SK-N-SH (cell line): ENCODE data around the gene ELAC2. TPM values are rescaled to one million over a fixed set of nuclear protein-coding genes. Genes with fewer than 3 reads are reported as not detected.
A peak's percentile ranks its signal among the peaks of the same experiment; 100 is the strongest.

Experiments
- CTCF ChIA-PET: fragments of 300-600, 350-600 bp; formaldehyde crosslinking; extraction: SDS; loops from one replicate; lab custom pipeline; 2021; lab: Yijun Ruan, JAX
- POLR2A ChIA-PET: fragments of 350-600 bp; sonication (Branson Sonifier 250); formaldehyde crosslinking; extraction: SDS; loops from one replicate; lab custom pipeline; 2020; ENCODE audit warnings: antibody characterized with exemption, inconsistent platforms; lab: Yijun Ruan, JAX
- DNase-seq: peaks from one replicate; pipeline ENCODE4 v3.0.0; 2012
- H2AFZ ChIP-seq: fragments of 200-600 bp; sonication (generic); 2 replicates; pipeline ENCODE4 v1.8.1; 2016; ENCODE audit warnings: antibody characterized with exemption, mild to moderate bottlenecking, low read depth
- H3F3A ChIP-seq: fragments of 200-600 bp; sonication (generic); replicated peaks from 2 replicates; pipeline ENCODE3; 2016; ENCODE audit warnings: antibody characterized with exemption, mild to moderate bottlenecking; ENCODE audit not compliant: insufficient read depth
- H3K27ac ChIP-seq, 2 experiments: fragments of 200-500 bp in 1 of 2; fragments of 200-600 bp in 1 of 2; sonication (Bioruptor generic) in 1 of 2; sonication (generic), shearing (Covaris generic) in 1 of 2; 2 replicates each; pipeline versions ENCODE4 v1.5.1 to v1.6.1; 2014 to 2016; ENCODE audit warnings: low read depth in 2 of 2, inconsistent platforms in 1 of 2, low read length in 1 of 2, mild to moderate bottlenecking in 1 of 2, mixed read lengths in 1 of 2
- H3K27me3 ChIP-seq: fragments of 200-600 bp; sonication (generic), shearing (Covaris generic); 2 replicates; pipeline ENCODE4 v1.6.1; 2016; ENCODE audit warnings: mixed run types; ENCODE audit not compliant: insufficient read depth
- H3K36me3 ChIP-seq, 2 experiments: fragments of 200-500 bp in 1 of 2; fragments of 200-600 bp in 1 of 2; sonication (Bioruptor generic) in 1 of 2; sonication (generic) in 1 of 2; replicated peaks in 1 of 2; 2 replicates each; pipeline versions ENCODE3 to v1.5.1; 2014 to 2016; ENCODE audit warnings: low read length in 1 of 2, mild to moderate bottlenecking in 1 of 2; ENCODE audit not compliant: insufficient read depth in 2 of 2, control insufficient read depth in 1 of 2
- H3K4me1 ChIP-seq, 2 experiments: fragments of 200-500 bp in 1 of 2; fragments of 200-600 bp in 1 of 2; sonication (Bioruptor generic) in 1 of 2; sonication (generic), shearing (Covaris generic) in 1 of 2; 2 replicates each; pipeline versions ENCODE4 v1.5.1 to v1.6.1; 2014 to 2016; ENCODE audit warnings: low read depth in 1 of 2, low read length in 1 of 2, mixed run types in 1 of 2; ENCODE audit not compliant: insufficient read depth in 2 of 2, control insufficient read depth in 1 of 2
- H3K4me2 ChIP-seq: fragments of 200-600 bp; sonication (generic), shearing (Covaris generic); 2 replicates; pipeline ENCODE4 v1.6.1; 2017; ENCODE audit warnings: mixed run types
- H3K4me3 ChIP-seq, 2 experiments: fragments of 200-500 bp in 1 of 2; fragments of 200-600 bp in 1 of 2; sonication (Bioruptor generic) in 1 of 2; sonication (generic), shearing (Covaris generic) in 1 of 2; 2 replicates each; pipeline versions ENCODE4 v1.5.1 to v1.8.1; 2014 to 2016; ENCODE audit warnings: low read depth in 2 of 2, inconsistent platforms in 1 of 2, low read length in 1 of 2, mild to moderate bottlenecking in 1 of 2, mixed read lengths in 1 of 2, moderate library complexity in 1 of 2
- H3K79me2 ChIP-seq: fragments of 200-600 bp; sonication (generic); 2 replicates; pipeline ENCODE4 v1.8.1; 2017; ENCODE audit warnings: mild to moderate bottlenecking; ENCODE audit not compliant: insufficient read depth
- H3K9ac ChIP-seq: fragments of 200-600 bp; sonication (generic); 2 replicates; pipeline ENCODE4 v1.6.1; 2017; ENCODE audit warnings: mixed run types
- H3K9me2 ChIP-seq: fragments of 200-600 bp; sonication (generic); 2 replicates; pipeline ENCODE4 v1.6.1; 2017; ENCODE audit warnings: mixed run types
- H3K9me3 ChIP-seq: fragments of 200-600 bp; sonication (generic); 2 replicates; pipeline ENCODE4 v1.6.1; 2017; ENCODE audit warnings: mixed run types, mild to moderate bottlenecking, moderate library complexity
- H4K20me1 ChIP-seq: fragments of 200-600 bp; sonication (generic); 2 replicates; pipeline ENCODE4 v1.6.1; 2017; ENCODE audit warnings: mild to moderate bottlenecking, mixed run types; ENCODE audit not compliant: insufficient read depth
- CHD2 ChIP-seq: fragments of 150-350 bp; IDR thresholded peaks from 2 replicates; pipeline ENCODE4 v1.6.1; 2018; ENCODE audit warnings: low read length; ENCODE audit not compliant: partially characterized antibody
- CTCF ChIP-seq: fragments of 200-600 bp; sonication (generic); IDR thresholded peaks from 2 replicates; pipeline ENCODE4 v1.6.1; 2017; ENCODE audit warnings: antibody characterized with exemption, mild to moderate bottlenecking, moderate library complexity
- ELF1 ChIP-seq: IDR thresholded peaks from 2 replicates; pipeline ENCODE4 v1.4.0; 2012
- EP300 ChIP-seq, 2 experiments: IDR thresholded peaks; 2 replicates each; pipeline versions ENCODE4 v1.4.0 to v1.6.1; 2012; ENCODE audit warnings: borderline replicate concordance in 1 of 2, low read depth in 1 of 2, low read length in 1 of 2
- FOSL2 ChIP-seq: IDR thresholded peaks from 2 replicates; pipeline ENCODE4 v1.4.0; 2012; ENCODE audit warnings: low read depth, mild to moderate bottlenecking, moderate library complexity, borderline replicate concordance
- GATA2 ChIP-seq: sonication (generic); formaldehyde crosslinking; IDR thresholded peaks from 2 replicates; pipeline ENCODE4 v1.5.0; 2020; ENCODE audit warnings: mild to moderate bottlenecking, missing genetic modification reagents
- JUND ChIP-seq: IDR thresholded peaks from 2 replicates; pipeline ENCODE4 v1.4.0; 2012
- MAX ChIP-seq: IDR thresholded peaks from 2 replicates; pipeline ENCODE4 v1.4.0; 2012; ENCODE audit warnings: low read depth
- MXI1 ChIP-seq: IDR thresholded peaks from 2 replicates; pipeline ENCODE4 v1.6.1; 2012; ENCODE audit warnings: mild to moderate bottlenecking, low read depth, low read length, improper control_type of control experiment
- NRF1 ChIP-seq: IDR thresholded peaks from 2 replicates; pipeline ENCODE4 v1.6.1; 2012; ENCODE audit warnings: low read depth, mild to moderate bottlenecking, low read length
- POLR2AphosphoS5 ChIP-seq: IDR thresholded peaks from 2 replicates; pipeline ENCODE4 v1.6.1; 2012; ENCODE audit warnings: low read depth, low read length
- RAD21 ChIP-seq: IDR thresholded peaks from 2 replicates; pipeline ENCODE4 v1.6.1; 2012; ENCODE audit warnings: mild to moderate bottlenecking, low read length
- RFX5 ChIP-seq: IDR thresholded peaks from 2 replicates; pipeline ENCODE4 v1.6.1; 2012; ENCODE audit warnings: mild to moderate bottlenecking, improper control_type of control experiment, low read length
- RXRA ChIP-seq: IDR thresholded peaks from 2 replicates; pipeline ENCODE4 v1.4.0; 2012; ENCODE audit warnings: low read depth, mild to moderate bottlenecking, borderline replicate concordance
- TAF1 ChIP-seq: IDR thresholded peaks from 2 replicates; pipeline ENCODE4 v1.6.1; 2012; ENCODE audit warnings: low read depth, mild to moderate bottlenecking, low read length, moderate library complexity, borderline replicate concordance
- TCF12 ChIP-seq: IDR thresholded peaks from 2 replicates; pipeline ENCODE4 v1.4.0; 2012
- YY1 ChIP-seq: IDR thresholded peaks from 2 replicates; pipeline ENCODE4 v1.4.0; 2012; ENCODE audit warnings: low read depth, mild to moderate bottlenecking
- ZBTB33 ChIP-seq: IDR thresholded peaks from 2 replicates; pipeline ENCODE4 v1.4.0; 2012; ENCODE audit warnings: low read depth, borderline replicate concordance
- WGBS: methylation state at CpG from one replicate; pipeline ENCODE4 v1.1.6; 2017; ENCODE audit warnings: low lambda C conversion rate; 5-methylcytosine and 5-hydroxymethylcytosine counted together
- polyA plus RNA-seq, 3 experiments: library from polyadenylated mRNA; depleted of rRNA; stranded (reverse); fragments of >200 nt; gene quantifications; 2 replicates each; pipeline ENCODE4 v1.2.3, GENCODE V29; 2012
- TF ChIP-seq, protein P1 (sequence below): fragments of 150-350 bp; IDR thresholded peaks from 2 replicates; pipeline ENCODE4 v1.6.1; 2017; ENCODE audit warnings: antibody characterized with exemption, low read length, low read depth, borderline replicate concordance

Gene ELAC2
- polyA plus RNA-seq, 1 of the 3 experiments (the other 2 are of a cell fraction) = 77.6 TPM

DNA sequence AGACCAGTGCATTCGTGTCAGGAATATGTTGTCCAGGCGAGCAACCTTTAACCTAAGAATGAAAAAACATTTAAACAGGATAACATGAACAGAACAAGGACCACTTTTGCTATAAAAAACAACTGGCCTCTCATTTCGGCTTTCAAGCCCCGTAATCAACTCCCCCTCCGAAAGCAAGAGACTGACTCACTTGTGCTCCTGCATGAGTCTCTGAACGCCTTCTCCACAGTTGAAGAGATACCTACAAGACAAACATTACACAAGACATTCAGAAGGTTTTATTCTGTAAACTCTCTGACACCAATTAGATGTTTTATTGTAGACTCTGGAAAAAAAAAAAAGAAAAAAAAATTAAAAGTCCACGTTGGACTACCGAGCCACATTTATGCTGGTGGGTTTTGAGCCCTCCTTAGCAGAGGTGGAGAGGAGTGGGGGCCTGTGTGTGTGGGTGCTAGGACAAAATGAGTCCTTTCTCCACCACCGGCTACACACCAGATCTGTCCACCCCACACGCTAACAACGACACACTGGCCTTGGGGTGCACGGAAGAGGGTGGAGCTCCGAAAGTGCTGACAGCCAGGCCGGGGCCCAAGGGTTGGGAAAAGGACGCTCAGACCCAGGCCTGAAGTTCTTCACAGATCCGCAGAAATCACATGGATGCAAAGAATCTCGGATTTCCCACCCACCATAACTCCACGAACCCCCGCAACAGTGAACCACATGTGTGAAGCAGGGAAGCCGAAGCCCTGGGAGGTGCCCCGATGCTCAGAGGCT is 759 bp downstream of the ELAC2 start:
- Histone ChIP-seq H3K9me2 (no peaks in the 10 kb centered on the region), H3K4me1 (peaks cover 0 to 5% of the 10 kb centered on the region in 2 experiments; a peak in 2 of 4 replicates), H3K4me3 (peak overlapping the region; percentile 71 to 93), H4K20me1 (no peaks in the 10 kb centered on the region), H2AFZ (peak overlapping the region; percentile 84), H3K27ac (peak overlapping the region; percentile 61 to 78; a peak in 3 of 4 replicates), H3K27me3 (no peaks in the 10 kb centered on the region), H3K36me3 (peaks cover 37 to 39% of the 10 kb centered on the region in 2 experiments), H3K9me3 (no peaks in the 10 kb centered on the region), H3F3A (peaks cover 4% of the 10 kb centered on the region), H3K9ac (peak overlapping the region; percentile 61; the same call in 1 of the 2 replicates), H3K79me2 (peaks cover 15% of the 10 kb centered on the region), H3K4me2 (peak overlapping the region; percentile 94)
- CTCF ChIA-PET = interaction anchor here (0.7 to 9.1 kb wide), 6 partner anchors 14 to 98 kb away, joined by 3 to 94 read pairs (median 4); no protein-coding TSS in a partner anchor
- TF ChIP-seq, protein P1, sequence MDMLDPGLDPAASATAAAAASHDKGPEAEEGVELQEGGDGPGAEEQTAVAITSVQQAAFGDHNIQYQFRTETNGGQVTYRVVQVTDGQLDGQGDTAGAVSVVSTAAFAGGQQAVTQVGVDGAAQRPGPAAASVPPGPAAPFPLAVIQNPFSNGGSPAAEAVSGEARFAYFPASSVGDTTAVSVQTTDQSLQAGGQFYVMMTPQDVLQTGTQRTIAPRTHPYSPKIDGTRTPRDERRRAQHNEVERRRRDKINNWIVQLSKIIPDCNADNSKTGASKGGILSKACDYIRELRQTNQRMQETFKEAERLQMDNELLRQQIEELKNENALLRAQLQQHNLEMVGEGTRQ = no peak
- TF ChIP-seq RAD21 (no peak), RFX5 (no peak), MXI1 (no peak)
- DNase-seq = no peak
- POLR2A ChIA-PET = interaction anchor here (0.8 to 1.5 kb wide), 2 partner anchors 14 to 1020 kb away, joined by 5 to 6 read pairs; partner anchors contain the start of gene ZNF18
- WGBS = 18% methylated on average over 20 of the region's 21 CpGs

GRCh38 chr17:13014801-13015200 is 3.0 kb downstream of the ELAC2 start:
- no peak overlapping the region for H3K4me3 ChIP-seq
- H3K9ac ChIP-seq = no peak overlapping the region
- peaks cover 4% of the 10 kb centered on the region for H3F3A ChIP-seq
- POLR2A ChIA-PET = no interaction called here
- no peak overlapping the region for H3K27ac ChIP-seq
- no peak overlapping the region for H2AFZ ChIP-seq
- H4K20me1 ChIP-seq = no peaks in the 10 kb centered on the region
- H3K4me2 ChIP-seq = no peak overlapping the region
- H3K9me3 ChIP-seq = no peaks in the 10 kb centered on the region
- DNase-seq = no peak
- WGBS = 97% methylated on average over 7 of the region's 7 CpGs
- H3K27me3 ChIP-seq = no peaks in the 10 kb centered on the region
- CTCF ChIA-PET = interaction anchor here (1.5 to 9.1 kb wide), 3 partner anchors 11 to 16 kb away, joined by 5 to 94 read pairs (median 7); no protein-coding TSS in a partner anchor
- TF ChIP-seq ZBTB33 (no peak), TAF1 (no peak), MAX (no peak), RXRA (no peak), RAD21 (no peak), FOSL2 (no peak), TCF12 (no peak), MXI1 (no peak), JUND (no peak), ELF1 (no peak), POLR2AphosphoS5 (no peak), CHD2 (no peak), YY1 (no peak), CTCF (no peak), NRF1 (no peak), GATA2 (CRISPR knock-in tag) (no peak), EP300 (IDR thresholded peaks at IDR 0.05; ENCODE audit: borderline replicate concordance in 1 of 2, low read depth in 1 of 2, low read length in 1 of 2) (no peak)
- peaks cover 0 to 5% of the 10 kb centered on the region in 2 experiments; a peak in 2 of 4 replicates for H3K4me1 ChIP-seq
- peaks cover 52 to 56% of the 10 kb centered on the region in 2 experiments for H3K36me3 ChIP-seq
- H3K9me2 ChIP-seq = no peaks in the 10 kb centered on the region
- H3K79me2 ChIP-seq = peaks cover 15% of the 10 kb centered on the region
